Activated CD4-positive, alpha-beta T cell treated with anti-CD3 and anti-CD28 coated beads, Interleukin-2, amount 10 ng/mL, durations not matched to agents 24 days and 14 days (primary cell): ENCODE measurements around the gene NTN1. TPM values are rescaled to one million over a fixed set of nuclear protein-coding genes. Genes with fewer than 3 reads are reported as not detected.
"Not testable (repeated sequence)": the region's sequence is repeated elsewhere in the genome, so short reads cannot be mapped to it uniquely, and the experiment has no call there.

Experiments used
- DNase-seq: peaks from one replicate; pipeline ENCODE4 v3.0.0; 2022
- H3K27ac Mint-ChIP-seq: one replicate; pipeline ENCODE4 v1.8.0; 2022; ENCODE audit warnings: mild to moderate bottlenecking, mixed read lengths
- H3K27me3 Mint-ChIP-seq: one replicate; pipeline ENCODE4 v1.8.0; 2022; ENCODE audit warnings: mixed read lengths
- H3K36me3 Mint-ChIP-seq: one replicate; pipeline ENCODE4 v1.8.0; 2022; ENCODE audit warnings: low read depth, mild to moderate bottlenecking, mixed read lengths
- H3K4me1 Mint-ChIP-seq: one replicate; pipeline ENCODE4 v1.8.0; 2021; ENCODE audit warnings: mixed read lengths
- H3K4me3 Mint-ChIP-seq: one replicate; pipeline ENCODE4 v1.8.0; 2022; ENCODE audit warnings: mild to moderate bottlenecking, moderate library complexity, mixed read lengths
- H3K9me3 Mint-ChIP-seq: one replicate; pipeline ENCODE4 v1.8.0; 2021; ENCODE audit warnings: mixed read lengths
- intact Hi-C: fragments of 100-400 bp; cut with micrococcal nuclease; formaldehyde crosslinking; loops from one replicate; pipeline ENCODE4 v1.15.1; 2023
- total RNA-seq: library from RNA; stranded (reverse); gene quantifications from 2 replicates; pipeline ENCODE4 v1.2.3, GENCODE V29; 2022

The NTN1 gene
- 0.43 and 0.51 TPM in 2 replicates for total RNA-seq

DNA sequence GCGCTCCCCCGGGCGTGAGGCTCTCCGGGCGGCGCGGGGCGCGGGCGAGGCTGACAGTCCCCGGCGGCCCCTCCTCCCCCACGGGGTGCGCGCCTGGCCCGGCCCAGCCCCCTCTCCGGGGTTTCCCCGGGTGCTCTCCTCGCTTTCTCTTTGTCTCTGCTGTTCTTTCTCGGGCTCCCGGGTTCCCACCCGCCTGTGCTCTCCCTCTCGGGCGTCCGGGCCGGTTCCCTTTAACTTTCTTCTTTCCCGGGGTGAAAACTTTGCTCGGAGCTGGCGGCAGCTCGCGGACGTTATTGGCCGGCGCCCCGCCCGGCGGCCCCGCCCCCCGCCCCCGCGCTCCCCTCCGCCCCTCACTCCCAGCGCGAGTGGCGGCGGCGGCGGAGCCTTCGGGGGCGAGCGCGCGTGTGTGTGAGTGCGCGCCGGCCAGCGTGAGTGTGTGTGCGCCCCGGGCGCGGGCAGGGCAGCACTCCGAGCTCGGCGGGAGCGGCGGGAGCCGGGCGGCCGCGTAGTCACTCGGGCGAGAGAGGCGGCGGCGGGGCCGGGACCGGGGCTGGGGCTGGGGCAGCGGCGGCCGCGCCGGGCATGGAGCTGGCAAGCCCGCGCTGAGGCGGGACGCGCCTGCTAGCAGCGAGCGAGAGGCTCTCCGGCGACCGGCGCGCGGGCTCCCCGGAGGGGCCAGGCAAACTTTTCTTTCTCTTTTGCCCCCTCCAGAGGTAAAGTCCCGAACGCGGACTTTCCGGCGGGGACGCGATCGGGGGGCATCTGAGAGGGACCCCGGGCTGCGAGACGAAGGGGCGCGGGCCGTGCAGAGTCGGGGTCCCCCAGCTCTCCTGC is at the start of gene NTN1:
Gene NTN1 (plus strand): TSS at position 353 of the 834 bp plus-strand sequence. CDS start 864 bp downstream, outside the sequence.
- intact Hi-C loops = loop anchor here (2.0 to 5.0 kb wide), 2 partner anchors 19 to 271 kb away; no protein-coding TSS in a partner anchor
- DNase-seq = peak; percentile 91
- no peaks in the 10 kb centered on the region for H3K36me3 Mint-ChIP-seq
- H3K4me1 Mint-ChIP-seq = peaks cover 4% of the 10 kb centered on the region
- peak within 1 kb of the TSS; percentile 77 for H3K4me3 Mint-ChIP-seq
- peaks cover 51% of the 10 kb centered on the region for H3K27me3 Mint-ChIP-seq
- peak within 1 kb of the TSS; percentile 31 for H3K27ac Mint-ChIP-seq
- no peaks in the 10 kb centered on the region for H3K9me3 Mint-ChIP-seq

- no peak for DNase-seq
- H3K36me3 Mint-ChIP-seq = no peaks in the 10 kb centered on the region
- H3K27ac Mint-ChIP-seq = no peak overlapping the region
- peaks cover 7% of the 10 kb centered on the region for H3K9me3 Mint-ChIP-seq
- no peak overlapping the region for H3K4me3 Mint-ChIP-seq
- no peaks in the 10 kb centered on the region for H3K4me1 Mint-ChIP-seq
- H3K27me3 Mint-ChIP-seq = peaks cover 6% of the 10 kb centered on the region
- intact Hi-C loops = no loop called here
These were observed 46.1 kb upstream of the NTN1 start for GRCh38 chr17:8975091-8975725.

DNA sequence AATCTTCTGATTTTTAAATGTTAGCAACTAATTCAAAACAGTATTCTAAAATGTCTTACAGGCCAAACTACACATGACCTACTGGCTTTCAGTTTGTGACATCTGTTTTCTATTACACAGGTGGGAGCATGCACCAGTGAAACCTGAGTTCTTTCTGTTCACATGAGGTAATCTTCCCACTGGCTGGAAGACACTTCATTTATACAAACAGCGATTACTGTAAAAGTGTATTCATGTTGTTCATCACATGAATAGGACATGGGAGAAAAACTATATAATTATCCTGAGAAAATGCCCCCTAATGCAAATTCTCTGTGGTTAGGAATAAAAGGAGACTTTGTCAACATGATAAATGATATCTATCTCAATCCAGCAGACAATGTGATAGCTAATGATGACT is 44.7 kb upstream of the NTN1 start:
- peaks cover 6% of the 10 kb centered on the region for H3K9me3 Mint-ChIP-seq
- no peak overlapping the region for H3K27ac Mint-ChIP-seq
- no peak for DNase-seq
- no peaks in the 10 kb centered on the region for H3K4me1 Mint-ChIP-seq
- peaks cover 6% of the 10 kb centered on the region for H3K27me3 Mint-ChIP-seq
- no peaks in the 10 kb centered on the region for H3K36me3 Mint-ChIP-seq
- intact Hi-C loops = no loop called here
- H3K4me3 Mint-ChIP-seq = no peak overlapping the region

- H3K27ac Mint-ChIP-seq = no peak overlapping the region
These were observed 41.6 kb upstream of the NTN1 start for GRCh38 chr17:8979715-8980114.

GRCh38 chr17:8981443-8981842 is 39.9 kb upstream of the NTN1 start:
- DNase-seq = no peak
- Mint-ChIP-seq H3K27ac (no peak overlapping the region), H3K9me3 (peaks cover 9% of the 10 kb centered on the region), H3K4me1 (peaks cover 11% of the 10 kb centered on the region), H3K27me3 (peaks cover 6% of the 10 kb centered on the region), H3K36me3 (peaks cover 5% of the 10 kb centered on the region), H3K4me3 (no peak overlapping the region)
- intact Hi-C loops = no loop called here

More at GRCh38 chr17:8979715-8980114, 41.6 kb upstream of the NTN1 start:
- Mint-ChIP-seq H3K27me3 (peaks cover 6% of the 10 kb centered on the region), H3K4me1 (peaks cover 1% of the 10 kb centered on the region), H3K9me3 (no peaks in the 10 kb centered on the region), H3K36me3 (peaks cover 2% of the 10 kb centered on the region), H3K4me3 (no peak overlapping the region)
- no peak for DNase-seq
- intact Hi-C loops = no loop called here

DNA sequence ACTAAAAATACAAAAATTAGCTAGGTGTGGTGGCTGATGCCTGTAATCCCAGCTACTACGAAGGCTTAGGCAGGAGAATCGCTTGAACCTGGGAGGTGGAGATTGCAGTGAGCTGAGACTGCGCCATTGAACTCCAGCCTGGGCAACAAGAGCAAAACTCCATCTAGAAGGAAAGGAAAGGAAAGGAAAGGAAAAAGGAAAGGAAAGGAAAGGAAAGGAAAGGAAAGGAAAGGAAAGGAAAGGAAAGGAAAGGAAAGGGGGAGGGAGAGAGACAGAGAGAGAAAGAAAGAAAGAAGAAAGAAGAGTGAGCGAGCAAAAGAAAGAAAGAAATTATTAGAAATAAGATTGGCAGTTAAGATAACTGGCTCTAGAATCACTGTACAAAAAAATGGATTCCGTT is 37.1 kb upstream of the NTN1 start:
- Mint-ChIP-seq H3K4me1 (peaks cover 11% of the 10 kb centered on the region), H3K9me3 (peaks cover 16% of the 10 kb centered on the region)
- H3K36me3 Mint-ChIP-seq = not testable (repeated sequence)

GRCh38 chr17:8985054-8985701 is 36.1 kb upstream of the NTN1 start:
- peaks cover 5% of the 10 kb centered on the region for H3K36me3 Mint-ChIP-seq
- peaks cover 16% of the 10 kb centered on the region for H3K9me3 Mint-ChIP-seq
- H3K27ac Mint-ChIP-seq = peak overlapping the region; percentile 16
- intact Hi-C loops = no loop called here
- no peaks in the 10 kb centered on the region for H3K27me3 Mint-ChIP-seq
- DNase-seq = no peak
- H3K4me3 Mint-ChIP-seq = no peak overlapping the region
- peaks cover 11% of the 10 kb centered on the region for H3K4me1 Mint-ChIP-seq

More for the DNA sequence above, 37.1 kb upstream of the NTN1 start:
- H3K27me3 Mint-ChIP-seq, DNase-seq, H3K4me3 Mint-ChIP-seq, intact Hi-C loops, H3K27ac Mint-ChIP-seq: not testable (repeated sequence)

- Mint-ChIP-seq H3K27ac (no peak overlapping the region), H3K36me3 (peaks cover 5% of the 10 kb centered on the region), H3K4me1 (peaks cover 12% of the 10 kb centered on the region), H3K27me3 (peaks cover 2% of the 10 kb centered on the region), H3K9me3 (peaks cover 16% of the 10 kb centered on the region), H3K4me3 (no peak overlapping the region)
- no peak for DNase-seq
- intact Hi-C loops = no loop called here
These were observed 35.0 kb upstream of the NTN1 start for GRCh38 chr17:8986295-8986694.

- DNase-seq, H3K27ac Mint-ChIP-seq, intact Hi-C loops, H3K4me3 Mint-ChIP-seq, H3K36me3 Mint-ChIP-seq, H3K27me3 Mint-ChIP-seq: not testable (repeated sequence)
- H3K4me1 Mint-ChIP-seq = peaks cover 17% of the 10 kb centered on the region
- H3K9me3 Mint-ChIP-seq = peaks cover 16% of the 10 kb centered on the region
These were observed 32.9 kb upstream of the NTN1 start for GRCh38 chr17:8988263-8988935.

- peak; percentile 89 for DNase-seq
- Mint-ChIP-seq H3K4me3 (no peak overlapping the region), H3K4me1 (peaks cover 10% of the 10 kb centered on the region), H3K9me3 (peaks cover 7% of the 10 kb centered on the region), H3K27me3 (peaks cover 6% of the 10 kb centered on the region), H3K36me3 (no peaks in the 10 kb centered on the region), H3K27ac (no peak overlapping the region)
- intact Hi-C loops = loop anchor here (10.0 kb wide), 2 partner anchors 207 to 533 kb away; no protein-coding TSS in a partner anchor
These were observed 29.6 kb upstream of the NTN1 start for GRCh38 chr17:8991514-8992285.

DNA sequence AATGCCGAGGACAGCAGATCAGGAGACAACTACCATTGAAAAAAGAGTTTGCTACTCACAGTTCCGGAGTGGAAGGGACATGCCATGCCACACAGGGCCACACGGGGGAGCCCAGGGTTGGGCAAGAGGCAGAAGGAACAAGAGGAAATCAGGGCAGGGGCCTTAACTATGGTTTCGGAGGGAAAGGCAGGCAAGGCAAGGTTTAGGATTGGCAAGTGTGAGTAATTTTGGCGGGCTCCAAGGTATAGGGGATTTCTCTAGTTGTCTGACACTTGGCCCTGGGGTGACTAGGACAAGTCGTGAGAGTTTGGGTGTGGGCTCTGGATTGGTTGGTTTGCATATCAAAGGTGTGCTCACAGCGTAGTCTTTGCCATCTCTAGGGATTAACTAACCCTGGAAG is 27.0 kb upstream of the NTN1 start:
- H3K27ac Mint-ChIP-seq = no peak overlapping the region
- peak; percentile 89 for DNase-seq
- H3K4me1 Mint-ChIP-seq = peaks cover 10% of the 10 kb centered on the region
- intact Hi-C loops = loop anchor here (10.0 kb wide), 2 partner anchors 210 to 530 kb away; no protein-coding TSS in a partner anchor
- no peaks in the 10 kb centered on the region for H3K9me3 Mint-ChIP-seq
- H3K36me3 Mint-ChIP-seq = no peaks in the 10 kb centered on the region
- H3K4me3 Mint-ChIP-seq = no peak overlapping the region
- peaks cover 11% of the 10 kb centered on the region for H3K27me3 Mint-ChIP-seq

- intact Hi-C loops = loop anchor here (5.0 to 10.0 kb wide), 3 partner anchors 211 to 529 kb away; no protein-coding TSS in a partner anchor
- Mint-ChIP-seq H3K4me3 (no peak overlapping the region), H3K4me1 (peaks cover 10% of the 10 kb centered on the region), H3K27ac (no peak overlapping the region), H3K9me3 (no peaks in the 10 kb centered on the region), H3K27me3 (peaks cover 20% of the 10 kb centered on the region), H3K36me3 (no peaks in the 10 kb centered on the region)
- no peak for DNase-seq
These were observed 25.6 kb upstream of the NTN1 start for GRCh38 chr17:8995711-8996110.
